ENCODE results near the gene UPF1. TPM values are rescaled to one million over a fixed set of nuclear protein-coding genes. Genes with fewer than 3 reads are reported as not detected.

The UPF1 gene
- total and polyA plus RNA-seq, 5 donors: 31.4 to 40.0 (median 35.8) TPM

DNA sequence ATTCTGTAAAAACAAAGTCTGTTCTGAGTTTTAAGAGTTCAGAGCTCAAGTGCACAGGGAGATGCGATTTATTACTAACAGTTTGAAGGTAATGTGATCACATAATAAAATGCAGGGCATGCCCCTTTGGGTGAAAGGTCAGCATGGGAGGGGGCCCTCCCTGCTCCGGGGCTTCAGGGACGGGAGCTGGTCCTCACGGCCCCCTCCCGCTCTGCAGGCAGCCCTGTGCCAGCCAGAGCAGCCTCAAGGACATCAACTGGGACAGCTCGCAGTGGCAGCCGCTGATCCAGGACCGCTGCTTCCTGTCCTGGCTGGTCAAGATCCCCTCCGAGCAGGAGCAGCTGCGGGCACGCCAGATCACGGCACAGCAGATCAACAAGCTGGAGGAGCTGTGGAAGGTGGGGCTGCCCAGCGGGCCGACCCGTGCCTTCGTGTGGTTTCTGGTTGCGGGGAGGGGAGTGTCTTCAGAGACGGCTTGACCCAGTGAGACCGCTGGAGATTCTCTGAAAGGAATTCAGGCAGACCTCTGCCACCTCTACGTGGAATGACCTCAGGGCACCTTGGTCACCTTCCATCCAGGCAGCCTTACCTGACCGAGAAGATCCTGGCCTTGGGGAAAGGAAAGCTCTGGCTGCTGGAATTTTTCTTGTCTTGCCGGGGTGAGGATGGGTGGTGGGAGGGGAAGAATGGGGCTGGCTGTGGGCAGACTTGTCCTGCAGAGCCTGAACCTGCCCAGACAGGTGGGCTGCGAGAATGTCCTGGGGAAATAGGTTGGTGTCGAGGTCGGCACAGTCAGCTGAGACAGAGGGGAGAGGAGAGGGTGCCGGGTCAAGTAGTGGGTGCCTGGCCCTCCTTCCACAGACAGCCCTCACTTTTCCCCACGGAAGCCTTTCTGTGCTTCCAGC is 19.0 kb downstream of the UPF1 start:
- Histone ChIP-seq H3K4me3 (ENCODE audit: low read length) (no peak overlapping the region), H3K27ac (ENCODE audit: low read length) (peak overlapping the region; percentile 6), H3K9me3 (ENCODE audit: control insufficient read depth, low read length) (no peaks in the 10 kb centered on the region), H3K4me1 (ENCODE audit: control insufficient read depth, insufficient read depth, low read length) (peaks cover 21% of the 10 kb centered on the region), H3K27me3 (ENCODE audit: control insufficient read depth, insufficient read depth) (no peaks in the 10 kb centered on the region)
- peak in 2 of 3 donors; percentile 32 to 44 for DNase-seq
- no peak for ATAC-seq
- intact Hi-C loops (cut with DNase I): loop anchor here in 1 of 4 donors (10.0 kb wide), 1 partner anchor 406 kb away; no protein-coding TSS in a partner anchor
- WGBS: 77% methylated on average over 27 of the region's 27 CpGs

DNA sequence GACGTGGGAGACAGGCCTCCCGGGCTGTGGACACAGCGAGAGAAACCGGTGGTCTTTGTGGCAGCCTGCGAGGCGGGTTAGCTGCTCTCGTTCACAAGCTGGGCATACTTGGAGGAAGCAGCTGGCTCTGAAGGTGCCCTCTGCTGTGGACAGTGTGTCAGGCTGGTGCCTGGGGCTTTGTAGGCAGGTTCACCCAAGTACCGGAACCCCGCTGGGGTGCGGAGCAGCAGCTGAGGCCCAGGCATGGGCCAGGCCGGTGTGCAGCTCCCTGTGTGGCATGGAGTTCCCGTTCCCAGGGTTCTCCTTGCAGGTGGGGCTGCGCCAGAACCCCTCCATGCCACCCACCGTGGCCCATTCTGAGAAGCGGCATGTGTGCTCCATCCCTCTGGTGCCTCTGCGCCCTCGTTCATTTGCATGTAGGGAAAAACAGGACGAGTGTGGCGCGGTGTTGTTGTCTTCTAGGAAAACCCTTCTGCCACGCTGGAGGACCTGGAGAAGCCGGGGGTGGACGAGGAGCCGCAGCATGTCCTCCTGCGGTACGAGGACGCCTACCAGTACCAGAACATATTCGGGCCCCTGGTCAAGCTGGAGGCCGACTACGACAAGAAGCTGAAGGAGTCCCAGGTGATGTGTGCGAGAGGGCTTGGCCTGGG is 20.0 kb downstream of the UPF1 start:
- ATAC-seq (no peak), DNase-seq (peak in 2 of 3 donors; percentile 34 to 49)
- WGBS: 94% methylated on average over 31 of the region's 31 CpGs
- intact Hi-C loops (cut with DNase I): loop anchor here in 1 of 4 donors (10.0 kb wide), 1 partner anchor 407 kb away; no protein-coding TSS in a partner anchor
- Histone ChIP-seq H3K4me1 (ENCODE audit: control insufficient read depth, insufficient read depth, low read length) (peaks cover 21% of the 10 kb centered on the region), H3K27me3 (ENCODE audit: control insufficient read depth, insufficient read depth) (no peaks in the 10 kb centered on the region), H3K9me3 (ENCODE audit: control insufficient read depth, low read length) (no peaks in the 10 kb centered on the region), H3K4me3 (ENCODE audit: low read length) (no peak overlapping the region), H3K27ac (ENCODE audit: low read length) (no peak overlapping the region)

DNA sequence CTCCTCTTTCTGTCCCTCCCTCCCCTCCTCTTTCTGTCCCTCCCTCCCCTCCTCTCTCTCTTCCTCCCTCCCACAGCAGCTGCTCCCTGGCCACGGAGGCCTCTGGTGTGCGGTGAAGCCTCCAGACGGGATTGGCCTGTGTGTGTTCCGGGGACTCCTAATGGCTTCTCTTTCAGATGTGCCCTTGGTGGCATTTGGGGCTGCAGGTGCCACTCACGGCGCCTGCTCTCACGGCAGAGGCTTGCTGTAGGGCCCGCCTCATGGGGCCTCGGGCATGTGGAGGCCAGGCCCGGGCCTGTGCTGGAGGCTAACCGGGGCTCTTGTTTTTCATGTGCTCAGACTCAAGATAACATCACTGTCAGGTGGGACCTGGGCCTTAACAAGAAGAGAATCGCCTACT is 20.9 kb downstream of the UPF1 start:
- H3K27me3 ChIP-seq (ENCODE audit: control insufficient read depth, insufficient read depth): no peaks in the 10 kb centered on the region
- no peak for ATAC-seq
- no peak overlapping the region for H3K4me3 ChIP-seq (ENCODE audit: low read length)
- peak in 2 of 3 donors; percentile 12 to 18 for DNase-seq
- no peaks in the 10 kb centered on the region for H3K9me3 ChIP-seq (ENCODE audit: control insufficient read depth, low read length)
- H3K4me1 ChIP-seq (ENCODE audit: control insufficient read depth, insufficient read depth, low read length): peaks cover 20% of the 10 kb centered on the region
- 85% methylated on average over 12 of the region's 12 CpGs for WGBS
- intact Hi-C loops (cut with DNase I): loop anchor here in 1 of 4 donors (10.0 kb wide), 1 partner anchor 408 kb away; no protein-coding TSS in a partner anchor
- H3K27ac ChIP-seq (ENCODE audit: low read length): no peak overlapping the region

DNA sequence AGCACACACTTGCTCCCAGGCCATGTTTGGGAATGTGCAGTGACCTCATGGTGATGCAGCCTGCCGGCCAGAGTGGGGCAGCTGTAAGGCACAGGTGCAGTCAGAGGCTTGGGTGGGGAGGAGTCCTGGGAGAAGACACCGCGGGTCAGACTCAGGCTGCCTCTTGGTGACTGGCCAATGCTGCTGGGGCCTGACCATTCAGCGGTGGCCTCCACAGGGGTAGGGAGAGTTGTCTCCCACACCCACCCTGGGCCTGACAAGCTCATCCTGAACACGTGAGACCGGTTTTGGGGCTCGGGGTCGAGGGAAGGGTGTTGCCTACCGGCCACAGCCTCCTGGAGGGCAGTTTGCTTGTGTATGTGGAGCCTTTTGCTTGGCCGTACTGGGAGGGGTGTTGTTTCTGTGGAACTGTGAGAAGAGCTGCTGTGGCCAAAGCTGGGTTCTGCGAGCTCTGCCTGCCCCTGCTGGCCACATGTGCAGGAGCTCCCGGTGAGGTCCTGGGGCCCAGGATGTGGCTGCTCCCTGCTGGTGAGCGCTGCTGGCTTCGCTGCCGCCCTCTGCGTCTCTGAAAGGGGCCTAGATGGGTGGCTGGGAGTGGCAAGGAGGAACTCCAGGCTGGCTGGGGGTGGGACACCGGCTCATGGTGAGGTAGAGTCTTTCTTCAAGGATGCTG is 22.1 kb downstream of the UPF1 start:
- intact Hi-C loops (cut with DNase I): loop anchor here in 1 of 4 donors (10.0 kb wide), 1 partner anchor 409 kb away; no protein-coding TSS in a partner anchor
- no peaks in the 10 kb centered on the region for H3K27me3 ChIP-seq (ENCODE audit: control insufficient read depth, insufficient read depth)
- ATAC-seq (no peak), DNase-seq (peak in 1 of 3 donors; percentile 32)
- no peak overlapping the region for H3K4me3 ChIP-seq (ENCODE audit: low read length)
- peaks cover 15% of the 10 kb centered on the region for H3K4me1 ChIP-seq (ENCODE audit: control insufficient read depth, insufficient read depth, low read length)
- no peaks in the 10 kb centered on the region for H3K9me3 ChIP-seq (ENCODE audit: control insufficient read depth, low read length)
- H3K27ac ChIP-seq (ENCODE audit: low read length): no peak overlapping the region
- WGBS: 87% methylated on average over 17 of the region's 17 CpGs

DNA sequence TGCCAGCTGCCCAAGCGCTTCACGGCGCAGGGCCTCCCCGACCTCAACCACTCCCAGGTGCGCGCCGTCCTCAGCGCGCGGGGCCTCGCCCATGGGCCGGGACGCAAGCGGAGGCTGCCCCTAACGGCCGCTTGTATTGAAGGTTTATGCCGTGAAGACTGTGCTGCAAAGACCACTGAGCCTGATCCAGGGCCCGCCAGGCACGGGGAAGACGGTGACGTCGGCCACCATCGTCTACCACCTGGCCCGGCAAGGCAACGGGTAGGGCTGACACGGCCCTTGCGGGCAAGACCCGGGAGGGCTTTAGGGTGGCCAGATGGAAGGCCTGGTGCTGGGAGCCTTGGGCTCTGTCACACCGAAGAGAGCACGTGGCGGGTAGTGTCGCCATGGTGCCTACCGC is 23.2 kb downstream of the UPF1 start:
- DNase-seq: no peak
- H3K4me1 ChIP-seq (ENCODE audit: control insufficient read depth, insufficient read depth, low read length): peaks cover 7% of the 10 kb centered on the region
- WGBS: 96% methylated on average over 33 of the region's 33 CpGs
- no peak overlapping the region for H3K4me3 ChIP-seq (ENCODE audit: low read length)
- no peaks in the 10 kb centered on the region for H3K27me3 ChIP-seq (ENCODE audit: control insufficient read depth, insufficient read depth)
- intact Hi-C loops (cut with DNase I): loop anchor here in 1 of 4 donors (10.0 kb wide), 1 partner anchor 410 kb away; no protein-coding TSS in a partner anchor
- ATAC-seq: no peak
- no peaks in the 10 kb centered on the region for H3K9me3 ChIP-seq (ENCODE audit: control insufficient read depth, low read length)
- H3K27ac ChIP-seq (ENCODE audit: low read length): no peak overlapping the region

DNA sequence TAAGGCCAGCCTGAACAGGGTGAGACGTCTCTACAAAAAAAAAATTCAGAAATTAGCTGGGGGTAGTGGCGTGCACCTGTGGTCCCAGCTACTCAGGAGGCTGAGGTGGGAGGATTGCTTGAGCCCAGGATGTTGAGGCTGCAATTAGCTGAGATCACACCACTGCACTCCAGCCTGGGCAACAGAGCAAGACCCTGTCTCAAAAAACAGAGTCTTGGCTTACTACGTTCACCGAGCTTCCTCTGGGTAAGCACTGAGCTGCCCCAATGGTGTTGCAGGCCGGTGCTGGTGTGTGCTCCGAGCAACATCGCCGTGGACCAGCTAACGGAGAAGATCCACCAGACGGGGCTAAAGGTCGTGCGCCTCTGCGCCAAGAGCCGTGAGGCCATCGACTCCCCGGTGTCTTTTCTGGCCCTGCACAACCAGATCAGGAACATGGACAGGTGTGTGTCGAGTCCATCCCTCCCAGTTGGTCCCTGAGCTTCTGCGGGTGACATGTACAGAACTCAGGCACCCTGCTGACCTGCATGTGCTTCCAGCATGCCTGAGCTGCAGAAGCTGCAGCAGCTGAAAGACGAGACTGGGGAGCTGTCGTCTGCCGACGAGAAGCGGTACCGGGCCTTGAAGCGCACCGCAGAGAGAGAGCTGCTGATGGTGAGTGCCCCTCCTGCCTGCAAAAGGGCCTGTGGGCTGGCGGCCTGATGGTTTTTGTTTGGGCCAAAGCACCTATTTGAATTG is 24.1 kb downstream of the UPF1 start:
- DNase-seq (no peak), ATAC-seq (no peak)
- Histone ChIP-seq H3K4me3 (ENCODE audit: low read length) (no peak overlapping the region), H3K4me1 (ENCODE audit: control insufficient read depth, insufficient read depth, low read length) (peaks cover under 1% of the 10 kb centered on the region), H3K27ac (ENCODE audit: low read length) (no peak overlapping the region), H3K9me3 (ENCODE audit: control insufficient read depth, low read length) (no peaks in the 10 kb centered on the region), H3K27me3 (ENCODE audit: control insufficient read depth, insufficient read depth) (no peaks in the 10 kb centered on the region)
- intact Hi-C loops (cut with DNase I): loop anchor here in 1 of 4 donors (10.0 kb wide), 1 partner anchor 411 kb away; no protein-coding TSS in a partner anchor
- 91% methylated on average over 27 of the region's 27 CpGs for WGBS

DNA sequence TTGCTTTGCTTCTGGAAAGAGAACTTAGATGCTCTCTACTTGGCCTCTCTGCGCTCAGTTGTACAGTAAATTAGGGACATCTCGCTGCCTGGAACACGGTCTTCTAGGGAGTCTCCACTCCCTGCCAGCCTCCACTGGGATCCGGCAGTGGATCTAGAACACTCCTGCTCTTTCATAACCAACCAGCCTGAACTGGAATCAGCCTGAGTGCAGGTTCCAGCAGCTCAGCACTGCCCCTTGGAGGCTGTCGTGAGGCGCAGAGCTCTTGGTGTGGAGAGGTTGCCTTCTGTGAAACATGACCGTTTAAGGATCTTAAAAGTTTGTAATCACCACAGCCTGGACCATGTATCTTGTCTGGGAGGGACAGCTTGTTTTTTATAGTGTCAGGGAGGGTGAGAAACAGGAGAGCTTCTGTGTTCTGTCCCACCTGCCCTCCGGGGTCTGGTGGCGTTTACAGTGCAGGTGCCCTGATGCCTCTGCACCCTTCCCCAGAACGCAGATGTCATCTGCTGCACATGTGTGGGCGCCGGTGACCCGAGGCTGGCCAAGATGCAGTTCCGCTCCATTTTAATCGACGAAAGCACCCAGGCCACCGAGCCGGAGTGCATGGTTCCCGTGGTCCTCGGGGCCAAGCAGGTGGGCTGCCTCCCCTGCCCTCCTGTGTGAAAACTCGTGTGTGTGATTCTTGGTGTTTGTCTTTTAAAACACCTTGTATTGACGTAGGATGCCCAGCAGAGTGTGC is 24.8 kb downstream of the UPF1 start:
- intact Hi-C loops (cut with DNase I): loop anchor here in 1 of 4 donors (10.0 kb wide), 1 partner anchor 412 kb away; no protein-coding TSS in a partner anchor
- no peak overlapping the region for H3K4me3 ChIP-seq (ENCODE audit: low read length)
- no peaks in the 10 kb centered on the region for H3K4me1 ChIP-seq (ENCODE audit: control insufficient read depth, insufficient read depth, low read length)
- DNase-seq (no peak), ATAC-seq (no peak)
- 87% methylated on average over 22 of the region's 22 CpGs for WGBS
- no peaks in the 10 kb centered on the region for H3K27me3 ChIP-seq (ENCODE audit: control insufficient read depth, insufficient read depth)
- no peaks in the 10 kb centered on the region for H3K9me3 ChIP-seq (ENCODE audit: control insufficient read depth, low read length)
- no peak overlapping the region for H3K27ac ChIP-seq (ENCODE audit: low read length)

DNA sequence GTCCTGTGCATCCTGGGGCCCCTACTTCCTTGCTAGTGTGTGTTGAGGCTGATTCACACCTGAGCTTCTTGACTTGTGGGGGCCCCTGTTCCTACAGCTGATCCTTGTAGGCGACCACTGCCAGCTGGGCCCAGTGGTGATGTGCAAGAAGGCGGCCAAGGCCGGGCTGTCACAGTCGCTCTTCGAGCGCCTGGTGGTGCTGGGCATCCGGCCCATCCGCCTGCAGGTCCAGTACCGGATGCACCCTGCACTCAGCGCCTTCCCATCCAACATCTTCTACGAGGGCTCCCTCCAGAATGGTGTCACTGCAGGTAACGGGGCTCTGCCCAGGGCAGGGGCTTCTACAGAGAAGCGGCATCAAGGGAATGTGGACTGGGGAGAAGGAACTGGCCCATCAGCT is 25.5 kb downstream of the UPF1 start:
- no peak for DNase-seq
- 94% methylated on average over 13 of the region's 13 CpGs for WGBS
- Histone ChIP-seq H3K4me1 (ENCODE audit: control insufficient read depth, insufficient read depth, low read length) (no peaks in the 10 kb centered on the region), H3K4me3 (ENCODE audit: low read length) (no peak overlapping the region), H3K27ac (ENCODE audit: low read length) (no peak overlapping the region), H3K9me3 (ENCODE audit: control insufficient read depth, low read length) (no peaks in the 10 kb centered on the region), H3K27me3 (ENCODE audit: control insufficient read depth, insufficient read depth) (no peaks in the 10 kb centered on the region)
- ATAC-seq: no peak
- intact Hi-C loops (cut with DNase I): loop anchor here in 1 of 4 donors (10.0 kb wide), 1 partner anchor 412 kb away; no protein-coding TSS in a partner anchor

DNA sequence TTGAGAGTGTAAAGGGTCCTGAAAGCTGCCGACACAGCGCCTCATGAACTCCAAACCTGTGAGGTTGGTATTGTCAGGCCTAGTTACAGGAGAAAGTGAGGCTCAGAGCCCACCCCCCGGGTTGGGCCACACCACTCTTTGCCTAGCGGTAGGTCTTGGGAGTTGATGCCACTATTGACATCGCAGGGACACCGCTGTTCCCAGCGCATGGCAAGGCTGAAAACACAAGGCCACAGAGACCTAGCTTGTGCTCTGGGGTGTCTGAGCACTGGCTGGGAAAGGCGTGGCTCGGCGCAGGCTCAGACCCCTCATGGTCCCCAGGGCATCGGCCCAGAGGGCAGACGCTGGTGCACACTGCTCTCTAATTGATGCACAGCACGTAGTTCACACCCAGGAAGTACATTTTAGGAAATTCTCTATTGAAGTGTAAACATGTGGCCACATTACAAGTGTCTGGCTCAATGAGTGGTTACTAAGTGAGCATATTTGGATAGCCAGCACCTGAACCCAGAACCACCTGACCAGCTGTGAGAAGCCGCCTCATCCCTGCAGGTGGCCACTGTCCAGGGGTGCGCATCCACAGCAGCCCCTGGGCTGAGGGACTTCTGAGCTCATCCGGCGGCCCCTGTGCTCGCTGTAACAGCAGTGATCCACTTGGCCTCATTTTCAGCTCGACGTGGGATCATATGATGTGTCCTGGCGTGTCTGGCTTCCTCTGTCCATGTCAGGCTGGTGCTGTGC is 27.3 kb downstream of the UPF1 start:
- DNase-seq: no peak
- Histone ChIP-seq H3K9me3 (ENCODE audit: control insufficient read depth, low read length) (no peaks in the 10 kb centered on the region), H3K4me1 (ENCODE audit: control insufficient read depth, insufficient read depth, low read length) (no peaks in the 10 kb centered on the region), H3K4me3 (ENCODE audit: low read length) (no peak overlapping the region), H3K27ac (ENCODE audit: low read length) (no peak overlapping the region), H3K27me3 (ENCODE audit: control insufficient read depth, insufficient read depth) (no peaks in the 10 kb centered on the region)
- ATAC-seq: no peak
- WGBS: 79% methylated on average over 21 of the region's 21 CpGs
- intact Hi-C loops (cut with DNase I): loop anchor here in 1 of 4 donors (10.0 kb wide), 1 partner anchor 414 kb away; no protein-coding TSS in a partner anchor
